H1 (cell line): ENCODE results near the gene SKP1. TPM values are rescaled to one million over a fixed set of nuclear protein-coding genes. Genes with fewer than 3 reads are reported as not detected.

Source experiments
- SAP30 ChIP-seq: fragments of 300-600 bp; sonication (generic); IDR thresholded peaks from 2 replicates; pipeline ENCODE4 v1.7.1; 2012; ENCODE audit warnings: low read length, moderate library complexity, mild to moderate bottlenecking, inconsistent platforms; ENCODE audit not compliant: insufficient read depth, insufficient replicate concordance
- polyA plus RNA-seq, 7 experiments: library from polyadenylated mRNA; depleted of rRNA in 3 of 7; stranded (reverse) in 5 of 7; unstranded in 2 of 7; fragments of >200 nt in 5 of 7; fragments of 200-250 nt in 2 of 7; gene quantifications; 1 replicate in 5 of 7; 2 replicates in 1 of 7; 4 replicates in 1 of 7; pipeline versions ENCODE4 v1.2.1 to v1.2.3, GENCODE V29; 2011 to 2013; ENCODE audit warnings: missing spikeins in 2 of 7, mixed read lengths in 2 of 7
- total RNA-seq: library from RNA; stranded (reverse); fragmentation: NEBNext Ultra II Directional; extraction: Animal tissue kit (Norgen Biotek cat#: 25700); gene quantifications from 2 replicates; pipeline ENCODE4 v1.2.1, GENCODE V29; 2021
- TF ChIP-seq, protein P1 (sequence below), 3 experiments: IDR thresholded peaks; 1 replicate in 2 of 3; 2 replicates in 1 of 3; pipeline versions ENCODE4 v1.5.1 to v1.6.1; 2011; ENCODE audit warnings: low read length in 3 of 3, mild to moderate bottlenecking in 3 of 3, inconsistent platforms in 2 of 3, low read depth in 1 of 3, moderate library complexity in 1 of 3; ENCODE audit not compliant: insufficient read depth in 1 of 3; ENCODE audit errors: control extremely low read depth in 1 of 3

SKP1 gene
- total and polyA plus RNA-seq, 2 of the 8 experiments (the other 6 are each of a cell fraction or from before 2014, with no cell fraction given): 163 to 332 TPM

DNA sequence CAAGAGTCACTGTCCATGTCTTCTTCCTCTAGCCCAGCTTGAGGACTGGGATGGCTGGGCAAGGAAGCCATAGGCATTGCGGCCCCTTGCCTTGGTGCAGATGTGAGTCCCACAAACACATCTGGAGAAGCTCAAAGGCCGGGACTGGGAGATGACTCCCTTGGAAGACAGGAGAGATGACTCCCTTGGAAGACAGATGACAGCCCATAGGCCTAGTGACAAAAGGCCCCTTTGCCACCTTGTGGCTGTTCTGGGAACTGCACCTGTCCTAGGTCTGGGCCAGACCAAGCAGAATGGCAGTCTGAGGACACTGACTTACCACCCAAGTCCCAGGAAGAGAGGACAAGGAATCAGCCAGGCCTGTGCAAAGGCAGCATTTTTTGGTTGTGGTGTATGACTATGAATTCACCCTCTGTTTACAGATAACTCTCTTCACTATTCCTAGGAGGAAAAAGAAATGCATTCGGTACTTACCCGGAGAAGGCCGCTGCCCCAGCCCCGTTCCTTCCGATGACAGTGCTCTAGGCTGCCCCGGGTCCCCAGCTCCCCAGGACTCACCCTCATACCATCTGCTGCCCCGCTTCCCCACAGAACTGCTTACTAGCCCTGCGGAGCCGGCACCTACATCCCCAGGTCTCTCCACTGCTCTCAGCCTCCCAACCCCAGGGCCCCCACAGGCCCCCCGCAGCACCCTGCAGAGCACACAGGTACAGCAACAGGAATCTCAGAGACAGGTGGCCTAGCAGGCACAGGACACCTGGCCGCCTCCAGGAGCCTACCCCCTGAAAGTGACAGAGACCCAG is 30.8 kb downstream of the SKP1 start (continued):
- TF ChIP-seq, protein P1, sequence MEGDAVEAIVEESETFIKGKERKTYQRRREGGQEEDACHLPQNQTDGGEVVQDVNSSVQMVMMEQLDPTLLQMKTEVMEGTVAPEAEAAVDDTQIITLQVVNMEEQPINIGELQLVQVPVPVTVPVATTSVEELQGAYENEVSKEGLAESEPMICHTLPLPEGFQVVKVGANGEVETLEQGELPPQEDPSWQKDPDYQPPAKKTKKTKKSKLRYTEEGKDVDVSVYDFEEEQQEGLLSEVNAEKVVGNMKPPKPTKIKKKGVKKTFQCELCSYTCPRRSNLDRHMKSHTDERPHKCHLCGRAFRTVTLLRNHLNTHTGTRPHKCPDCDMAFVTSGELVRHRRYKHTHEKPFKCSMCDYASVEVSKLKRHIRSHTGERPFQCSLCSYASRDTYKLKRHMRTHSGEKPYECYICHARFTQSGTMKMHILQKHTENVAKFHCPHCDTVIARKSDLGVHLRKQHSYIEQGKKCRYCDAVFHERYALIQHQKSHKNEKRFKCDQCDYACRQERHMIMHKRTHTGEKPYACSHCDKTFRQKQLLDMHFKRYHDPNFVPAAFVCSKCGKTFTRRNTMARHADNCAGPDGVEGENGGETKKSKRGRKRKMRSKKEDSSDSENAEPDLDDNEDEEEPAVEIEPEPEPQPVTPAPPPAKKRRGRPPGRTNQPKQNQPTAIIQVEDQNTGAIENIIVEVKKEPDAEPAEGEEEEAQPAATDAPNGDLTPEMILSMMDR (IDR thresholded peaks at IDR 0.05; ENCODE audit: control extremely low read depth in 1 of 3, insufficient read depth in 1 of 3, low read depth in 1 of 3, low read length in 3 of 3): peak in 2 of 3 experiments; percentile 95 to 99; a peak in 3 of 4 replicates
- TF ChIP-seq SAP30: no peak
